Gastrocnemius medialis (tissue), 4 donors: ENCODE measurements around the gene EYS.

Source experiments
- POLR2A ChIP-seq, 2 donors: fragments of 450-650 bp; IDR thresholded peaks; one replicate each; pipeline ENCODE4 v1.6.1; 2017; ENCODE audit warnings: antibody characterized with exemption in 2 of 2, mild to moderate bottlenecking in 2 of 2, moderate library complexity in 2 of 2
- TF ChIP-seq, protein P1 (sequence below), 5 experiments: fragments of 450-650 bp in 3 of 5; fragments of 200-600 bp in 2 of 5; sonication (generic) in 2 of 5; IDR thresholded peaks in 4 of 5; conservative IDR thresholded peaks in 1 of 5; 1 replicate in 4 of 5; 2 replicates in 1 of 5; pipeline ENCODE4 v1.5.1; 2016 to 2019; ENCODE audit warnings: antibody characterized with exemption in 5 of 5, mild to moderate bottlenecking in 3 of 5, moderate library complexity in 3 of 5

DNA sequence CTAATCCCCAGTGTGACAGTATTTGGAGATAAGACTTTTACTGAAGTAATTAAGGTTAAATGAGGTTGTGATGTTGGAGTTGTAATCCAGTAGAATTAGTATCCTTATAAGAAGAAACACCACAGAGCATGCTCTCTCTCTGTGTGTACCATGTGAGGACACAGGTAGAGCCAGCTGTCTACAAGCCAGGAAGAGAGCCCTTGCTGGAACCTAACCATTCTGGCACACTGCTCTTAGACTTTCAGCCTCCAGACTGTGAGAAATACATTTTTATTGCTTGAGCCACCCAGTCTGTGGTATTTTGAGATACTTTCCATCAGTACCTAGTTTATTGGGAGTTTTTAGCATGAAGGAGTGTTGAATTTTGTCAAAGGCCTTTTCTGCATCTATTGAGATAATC lies 1961.2 kb downstream of the EYS start:
- no peak for TF ChIP-seq POLR2A (IDR thresholded peaks at IDR 0.05)
- TF ChIP-seq, protein P1, sequence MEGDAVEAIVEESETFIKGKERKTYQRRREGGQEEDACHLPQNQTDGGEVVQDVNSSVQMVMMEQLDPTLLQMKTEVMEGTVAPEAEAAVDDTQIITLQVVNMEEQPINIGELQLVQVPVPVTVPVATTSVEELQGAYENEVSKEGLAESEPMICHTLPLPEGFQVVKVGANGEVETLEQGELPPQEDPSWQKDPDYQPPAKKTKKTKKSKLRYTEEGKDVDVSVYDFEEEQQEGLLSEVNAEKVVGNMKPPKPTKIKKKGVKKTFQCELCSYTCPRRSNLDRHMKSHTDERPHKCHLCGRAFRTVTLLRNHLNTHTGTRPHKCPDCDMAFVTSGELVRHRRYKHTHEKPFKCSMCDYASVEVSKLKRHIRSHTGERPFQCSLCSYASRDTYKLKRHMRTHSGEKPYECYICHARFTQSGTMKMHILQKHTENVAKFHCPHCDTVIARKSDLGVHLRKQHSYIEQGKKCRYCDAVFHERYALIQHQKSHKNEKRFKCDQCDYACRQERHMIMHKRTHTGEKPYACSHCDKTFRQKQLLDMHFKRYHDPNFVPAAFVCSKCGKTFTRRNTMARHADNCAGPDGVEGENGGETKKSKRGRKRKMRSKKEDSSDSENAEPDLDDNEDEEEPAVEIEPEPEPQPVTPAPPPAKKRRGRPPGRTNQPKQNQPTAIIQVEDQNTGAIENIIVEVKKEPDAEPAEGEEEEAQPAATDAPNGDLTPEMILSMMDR (IDR thresholded peaks at IDR 0.05 in 4 of 5, conservative IDR thresholded peaks at IDR 0.05 in 1 of 5) = no peak
